Activated CD8-positive, alpha-beta memory T cell treated with anti-CD3 and anti-CD28 coated beads for 4 hours (primary cell): ENCODE data around the gene FGF19.

Source experiments
- DNase-seq, 2 donors: peaks; one replicate each; pipeline ENCODE4 v3.0.0-alpha.2; 2020; ENCODE audit warnings: low read depth in 2 of 2

The FGF19 gene

GRCh38 chr11:69656536-69657455 lies 47.0 kb downstream of the FGF19 start:
- no peak for DNase-seq

GRCh38 chr11:69655479-69656428 lies 48.1 kb downstream of the FGF19 start:
- DNase-seq = no peak

- no peak for DNase-seq
Measured at GRCh38 chr11:69654660-69655478, 49.0 kb downstream of the FGF19 start.

- DNase-seq = no peak
Measured at GRCh38 chr11:69654001-69654659, 49.7 kb downstream of the FGF19 start.

- DNase-seq = no peak
Measured at GRCh38 chr11:69653406-69653960, 50.3 kb downstream of the FGF19 start.

- no peak for DNase-seq
Measured at GRCh38 chr11:69652999-69653398, 50.8 kb downstream of the FGF19 start.

- DNase-seq = no peak
Measured at GRCh38 chr11:69651834-69652620, 51.8 kb downstream of the FGF19 start.

- no peak for DNase-seq
Measured at GRCh38 chr11:69650832-69651344, 52.9 kb downstream of the FGF19 start.

- DNase-seq = no peak
Measured at GRCh38 chr11:69650081-69650831, 53.6 kb downstream of the FGF19 start.

GRCh38 chr11:69649576-69649900 lies 54.3 kb downstream of the FGF19 start:
- no peak for DNase-seq

- DNase-seq = no peak
Measured at GRCh38 chr11:69648679-69649575, 54.9 kb downstream of the FGF19 start.
